GM12874 (cell line): ENCODE results near the gene AMZ1.

Source experiments
- TF ChIP-seq, protein P1 (sequence below): IDR thresholded peaks from 2 replicates; pipeline ENCODE4 v1.5.1; 2011; ENCODE audit warnings: low read depth, mild to moderate bottlenecking, control low read depth, low read length, moderate library complexity; ENCODE audit not compliant: insufficient read depth

AMZ1 gene

DNA sequence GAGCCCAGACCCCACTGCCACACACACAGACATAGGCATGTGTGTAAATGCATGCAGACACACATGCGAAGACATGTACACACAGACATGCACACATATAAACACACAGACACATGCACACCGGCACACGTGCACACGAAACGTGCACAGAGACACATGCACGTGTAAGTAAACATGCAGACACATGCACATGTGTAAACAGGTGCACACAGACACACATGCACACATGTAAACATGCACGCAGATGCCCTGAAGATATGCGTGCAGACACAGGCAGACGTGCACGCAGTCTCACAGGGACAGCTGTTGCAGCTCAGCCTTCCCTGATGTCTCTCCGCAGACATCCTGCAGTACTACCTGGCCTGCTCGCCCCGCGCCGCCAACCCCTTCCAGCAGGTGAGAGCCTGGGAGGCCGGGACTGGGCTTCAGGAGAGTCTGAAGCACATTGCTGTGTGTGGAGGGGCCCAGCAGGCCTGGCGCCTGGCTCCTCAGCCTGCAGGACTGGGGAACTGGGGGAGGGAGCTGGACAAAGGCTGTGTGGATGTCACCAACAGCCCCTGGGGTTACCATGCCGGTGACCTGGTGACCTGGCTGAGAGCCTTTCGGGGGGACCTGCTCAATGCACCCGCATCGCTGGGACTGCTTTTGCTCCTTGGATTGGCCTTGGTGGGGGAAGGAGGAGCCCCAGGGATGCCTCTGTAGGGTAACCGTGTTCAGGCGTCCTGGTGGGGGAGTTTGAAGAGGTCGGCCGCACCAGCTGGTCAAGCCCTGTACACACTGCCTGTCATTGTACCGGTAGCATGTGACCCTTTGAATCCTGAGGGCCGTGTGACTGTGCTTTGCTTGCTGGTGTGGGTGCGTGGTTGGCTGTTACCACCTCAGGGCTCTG is 35.9 kb upstream of the AMZ1 start:
- TF ChIP-seq, protein P1, sequence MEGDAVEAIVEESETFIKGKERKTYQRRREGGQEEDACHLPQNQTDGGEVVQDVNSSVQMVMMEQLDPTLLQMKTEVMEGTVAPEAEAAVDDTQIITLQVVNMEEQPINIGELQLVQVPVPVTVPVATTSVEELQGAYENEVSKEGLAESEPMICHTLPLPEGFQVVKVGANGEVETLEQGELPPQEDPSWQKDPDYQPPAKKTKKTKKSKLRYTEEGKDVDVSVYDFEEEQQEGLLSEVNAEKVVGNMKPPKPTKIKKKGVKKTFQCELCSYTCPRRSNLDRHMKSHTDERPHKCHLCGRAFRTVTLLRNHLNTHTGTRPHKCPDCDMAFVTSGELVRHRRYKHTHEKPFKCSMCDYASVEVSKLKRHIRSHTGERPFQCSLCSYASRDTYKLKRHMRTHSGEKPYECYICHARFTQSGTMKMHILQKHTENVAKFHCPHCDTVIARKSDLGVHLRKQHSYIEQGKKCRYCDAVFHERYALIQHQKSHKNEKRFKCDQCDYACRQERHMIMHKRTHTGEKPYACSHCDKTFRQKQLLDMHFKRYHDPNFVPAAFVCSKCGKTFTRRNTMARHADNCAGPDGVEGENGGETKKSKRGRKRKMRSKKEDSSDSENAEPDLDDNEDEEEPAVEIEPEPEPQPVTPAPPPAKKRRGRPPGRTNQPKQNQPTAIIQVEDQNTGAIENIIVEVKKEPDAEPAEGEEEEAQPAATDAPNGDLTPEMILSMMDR: no peak

- TF ChIP-seq, protein P1: no peak
Measured at GRCh38 chr7:2652736-2653060, 35.3 kb upstream of the AMZ1 start.

DNA sequence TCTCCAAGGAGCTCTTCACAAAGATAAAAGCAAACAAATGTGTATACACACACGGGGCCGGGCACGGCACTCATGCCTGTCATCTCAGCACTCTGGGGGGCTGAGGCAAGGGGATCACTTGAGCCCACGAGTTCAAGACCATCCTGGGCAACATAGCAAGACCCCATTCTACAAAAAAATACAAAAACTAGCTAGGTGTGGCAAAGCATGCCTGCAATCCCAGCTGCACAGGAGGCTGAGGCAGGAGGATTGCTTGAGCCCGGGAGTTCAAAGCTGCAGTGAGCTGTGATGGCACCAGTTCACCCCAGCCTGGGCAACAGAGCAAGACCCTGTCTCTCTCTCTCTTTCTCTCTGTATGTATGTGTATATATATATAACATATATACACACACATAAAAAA is 33.9 kb upstream of the AMZ1 start:
- TF ChIP-seq, protein P1: no peak

- TF ChIP-seq, protein P1: no peak
Measured at GRCh38 chr7:2655870-2656614, 32.0 kb upstream of the AMZ1 start.

DNA sequence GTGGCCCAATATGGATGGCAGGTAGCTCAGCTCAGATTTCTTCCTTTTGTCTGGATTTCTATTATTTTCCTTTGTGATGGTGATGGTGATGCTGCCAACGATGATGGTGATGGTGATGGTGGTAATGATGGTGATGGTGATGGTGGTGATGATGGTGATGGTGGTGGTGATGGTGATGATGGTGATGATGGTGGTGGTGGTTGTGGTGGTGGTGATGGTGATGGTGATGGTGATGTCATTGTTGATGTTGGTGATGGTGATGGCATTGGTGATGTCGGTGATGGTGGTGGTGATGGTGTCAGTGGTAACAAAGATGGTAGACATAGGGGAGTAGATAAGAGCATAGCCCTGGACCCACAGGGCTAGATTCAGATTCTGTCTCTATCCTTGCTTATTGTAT is 30.8 kb upstream of the AMZ1 start:
- TF ChIP-seq, protein P1: no peak

DNA sequence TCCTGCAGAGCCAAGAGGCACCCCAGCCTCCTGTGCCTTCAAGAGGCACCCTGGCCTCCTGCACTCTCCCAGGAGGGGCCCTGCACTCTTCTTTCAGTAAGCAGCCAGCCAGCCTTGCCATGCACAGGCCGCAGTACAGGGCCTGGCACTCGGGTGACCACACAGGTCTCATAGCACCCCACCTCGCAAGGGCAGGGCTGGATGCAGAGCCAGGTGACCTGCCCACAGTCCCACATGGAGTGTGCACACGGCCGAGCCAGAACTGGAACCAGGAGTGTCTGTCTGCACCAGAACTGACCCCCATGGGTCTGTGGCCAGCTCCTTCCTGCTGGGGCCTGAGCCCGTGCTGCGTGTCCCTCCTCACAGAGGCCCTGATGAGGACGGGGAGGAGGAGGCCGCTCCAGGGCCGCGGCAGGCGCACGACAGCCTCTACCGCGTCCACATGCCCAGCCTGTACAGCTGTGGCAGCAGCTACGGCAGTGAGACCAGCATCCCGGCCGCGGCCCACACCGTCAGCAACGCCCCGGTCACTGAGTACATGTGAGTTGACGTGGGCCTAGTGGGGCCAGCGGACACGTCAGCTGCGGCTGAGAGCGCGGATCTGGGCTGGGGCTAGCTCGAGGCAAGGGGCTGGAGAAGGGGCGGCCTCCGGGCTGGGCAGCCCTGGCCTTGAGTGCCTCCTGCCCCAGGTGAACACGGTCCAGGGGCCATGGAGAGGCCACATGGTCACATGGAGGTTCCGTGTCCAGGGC is 29.9 kb upstream of the AMZ1 start:
- TF ChIP-seq, protein P1: no peak

DNA sequence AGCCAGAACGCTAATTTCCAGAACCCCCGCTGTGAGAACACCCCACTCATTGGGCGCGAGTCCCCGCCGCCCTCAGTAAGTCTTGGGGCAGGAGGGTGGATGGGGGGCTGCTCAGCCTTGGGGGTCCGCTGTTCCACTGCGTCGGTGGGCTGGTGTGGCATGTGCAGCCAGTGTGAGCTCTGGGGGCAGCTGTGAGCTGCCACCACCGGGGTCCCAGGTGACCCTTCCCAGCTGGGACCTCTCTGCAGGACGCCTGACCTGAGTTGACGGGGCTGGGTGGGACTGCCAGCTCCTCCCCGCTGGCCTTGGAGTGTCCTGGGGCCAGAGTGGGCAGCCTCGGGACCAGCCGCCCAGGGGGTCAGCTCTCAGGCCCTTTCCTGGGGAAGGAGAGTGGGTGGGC is 29.1 kb upstream of the AMZ1 start:
- TF ChIP-seq, protein P1: no peak
